HG03103 (cell line): ENCODE measurements around the gene HDAC4.
"Not testable (repeated sequence)": the region's sequence is repeated elsewhere in the genome, so short reads cannot be mapped to it uniquely, and the experiment has no call there.

Source experiments
- ATAC-seq: cut with Tn5 transposase; IDR thresholded peaks from one replicate; pipeline ENCODE4 v1.9.1; 2021; ENCODE audit warnings: low read depth; ENCODE audit not compliant: unreplicated experiment

The HDAC4 gene

GRCh38 chr2:239400596-239401066 lies at the start of gene HDAC4:
TSS of gene HDAC4 (minus strand) at chr2:239401020. CDS start at chr2:239352699, 48,321 bp downstream.
- peak; percentile 6 for ATAC-seq

GRCh38 chr2:239449468-239449867 lies 48.6 kb upstream of the HDAC4 start:
- not testable (repeated sequence) for ATAC-seq

- no peak for ATAC-seq
Measured at GRCh38 chr2:239445771-239446524, 45.1 kb upstream of the HDAC4 start.

GRCh38 chr2:239444626-239445577 lies 44.1 kb upstream of the HDAC4 start:
- ATAC-seq, result no peak

GRCh38 chr2:239443666-239444567 lies 43.1 kb upstream of the HDAC4 start:
- no peak for ATAC-seq

- ATAC-seq, result no peak
Measured at GRCh38 chr2:239443102-239443620, 42.3 kb upstream of the HDAC4 start.

- no peak for ATAC-seq
Measured at GRCh38 chr2:239442192-239442591, 41.4 kb upstream of the HDAC4 start.

GRCh38 chr2:239441261-239442078 lies 40.6 kb upstream of the HDAC4 start:
- no peak for ATAC-seq

- ATAC-seq, result no peak
Measured at GRCh38 chr2:239440511-239440959, 39.7 kb upstream of the HDAC4 start.

GRCh38 chr2:239439754-239440315 lies 39.0 kb upstream of the HDAC4 start:
- ATAC-seq, result no peak

GRCh38 chr2:239438995-239439753 lies 38.4 kb upstream of the HDAC4 start:
- ATAC-seq, result no peak

GRCh38 chr2:239438368-239438767 lies 37.5 kb upstream of the HDAC4 start:
- ATAC-seq, result no peak

GRCh38 chr2:239436669-239437335 lies 36.0 kb upstream of the HDAC4 start:
- no peak for ATAC-seq

GRCh38 chr2:239436076-239436475 lies 35.3 kb upstream of the HDAC4 start:
- no peak for ATAC-seq

GRCh38 chr2:239433777-239434403 lies 33.1 kb upstream of the HDAC4 start:
- no peak for ATAC-seq

GRCh38 chr2:239432174-239432573 lies 31.4 kb upstream of the HDAC4 start:
- ATAC-seq, result no peak

- no peak for ATAC-seq
Measured at GRCh38 chr2:239431536-239431935, 30.7 kb upstream of the HDAC4 start.
